ENCODE measurements around the gene SP7. TPM values are rescaled to one million over a fixed set of nuclear protein-coding genes. Genes with fewer than 3 reads are reported as not detected.

Gene SP7
- total RNA-seq, 4 donors from 2014 or later: 0.34 to 0.62 TPM; not detected in 2

DNA sequence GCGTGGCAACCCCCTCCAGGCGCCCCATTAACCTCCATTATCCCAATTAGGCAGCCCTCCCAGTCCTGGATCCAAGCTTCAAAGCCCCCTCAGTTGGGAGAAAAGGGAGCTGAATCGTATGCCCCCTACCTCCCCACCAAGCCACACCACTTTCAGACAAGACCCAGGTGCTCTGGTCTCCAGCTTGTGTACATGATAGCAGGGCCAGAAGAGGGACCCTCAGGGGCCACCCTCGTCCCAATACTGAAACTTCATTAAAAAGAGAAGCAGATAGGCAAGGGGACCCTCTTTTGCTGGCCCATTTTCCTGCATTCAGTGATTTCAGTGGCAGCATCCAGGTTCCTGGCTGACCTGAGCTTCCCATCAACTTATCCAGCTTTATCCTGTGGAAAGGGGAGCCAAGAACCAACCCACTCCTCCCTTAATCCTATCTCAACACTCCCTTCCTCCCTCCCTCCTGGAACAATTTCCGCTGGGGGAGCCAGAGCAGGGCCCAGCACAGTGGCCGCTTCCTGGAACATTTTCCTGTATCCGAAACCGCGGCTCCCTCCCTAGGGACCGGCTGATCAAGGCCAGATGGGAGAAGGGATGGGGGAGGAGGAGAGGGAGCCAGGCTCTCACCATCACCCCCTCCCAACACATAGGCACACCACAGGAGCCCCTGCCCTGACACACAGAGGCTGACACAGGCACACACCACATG is 9.5 kb upstream of the SP7 start:
- H3K27me3 ChIP-seq: no peaks in the 10 kb centered on the region
- H3K4me1 ChIP-seq: peaks cover 0 to 9% of the 10 kb centered on the region in 2 donors
- peak in 1 of 2 donors; percentile 42 for DNase-seq
- TF ChIP-seq POLR2A (IDR thresholded peaks at IDR 0.05): no peak
- TF ChIP-seq, protein P1, sequence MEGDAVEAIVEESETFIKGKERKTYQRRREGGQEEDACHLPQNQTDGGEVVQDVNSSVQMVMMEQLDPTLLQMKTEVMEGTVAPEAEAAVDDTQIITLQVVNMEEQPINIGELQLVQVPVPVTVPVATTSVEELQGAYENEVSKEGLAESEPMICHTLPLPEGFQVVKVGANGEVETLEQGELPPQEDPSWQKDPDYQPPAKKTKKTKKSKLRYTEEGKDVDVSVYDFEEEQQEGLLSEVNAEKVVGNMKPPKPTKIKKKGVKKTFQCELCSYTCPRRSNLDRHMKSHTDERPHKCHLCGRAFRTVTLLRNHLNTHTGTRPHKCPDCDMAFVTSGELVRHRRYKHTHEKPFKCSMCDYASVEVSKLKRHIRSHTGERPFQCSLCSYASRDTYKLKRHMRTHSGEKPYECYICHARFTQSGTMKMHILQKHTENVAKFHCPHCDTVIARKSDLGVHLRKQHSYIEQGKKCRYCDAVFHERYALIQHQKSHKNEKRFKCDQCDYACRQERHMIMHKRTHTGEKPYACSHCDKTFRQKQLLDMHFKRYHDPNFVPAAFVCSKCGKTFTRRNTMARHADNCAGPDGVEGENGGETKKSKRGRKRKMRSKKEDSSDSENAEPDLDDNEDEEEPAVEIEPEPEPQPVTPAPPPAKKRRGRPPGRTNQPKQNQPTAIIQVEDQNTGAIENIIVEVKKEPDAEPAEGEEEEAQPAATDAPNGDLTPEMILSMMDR (IDR thresholded peaks at IDR 0.05): peak in 1 of 4 experiments; percentile 3
- no peaks in the 10 kb centered on the region for H3K36me3 ChIP-seq
- intact Hi-C loops (cut with DNase I; ENCODE audit: low total_unique reads): no loop called here
- H3K27ac ChIP-seq: peak overlapping the region; percentile 85 to 91
- peak overlapping the region in 1 of 2 donors; percentile 69 for H3K4me3 ChIP-seq
- no peaks in the 10 kb centered on the region for H3K9me3 ChIP-seq

DNA sequence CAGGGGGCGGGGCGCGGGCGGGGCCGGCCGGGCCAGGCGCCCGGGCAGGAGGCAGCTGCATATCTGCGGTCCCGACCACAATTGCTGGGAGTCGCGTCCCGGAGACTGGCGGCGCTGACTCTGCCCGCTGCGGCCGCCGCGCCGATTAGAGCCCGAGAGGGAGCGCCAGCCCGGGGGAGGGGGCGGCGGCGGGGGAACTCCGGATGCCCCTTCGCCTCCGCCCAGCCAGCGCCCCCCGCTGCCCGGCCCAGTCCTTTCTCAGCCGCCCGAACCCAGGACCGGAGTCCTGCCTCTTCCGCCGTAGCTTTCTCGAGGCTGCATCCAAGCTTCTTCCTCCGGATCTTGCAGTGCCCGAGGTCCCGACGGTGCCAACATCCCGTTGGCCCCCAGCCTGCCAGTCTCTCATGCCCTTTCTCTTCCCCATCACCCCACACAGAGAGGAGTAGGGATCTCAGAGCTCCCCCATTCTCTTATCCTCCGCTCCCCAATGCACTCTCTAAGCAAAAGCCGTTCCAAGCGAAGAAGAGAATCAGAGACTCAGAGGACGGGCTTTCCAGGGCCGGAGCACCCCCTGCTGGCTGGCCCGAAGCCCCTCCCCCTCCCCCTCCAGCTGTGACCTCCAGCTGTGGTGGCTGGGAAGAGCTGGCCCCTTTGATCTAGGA is 8.8 kb upstream of the SP7 start:
- peak; percentile 30 to 39 for TF ChIP-seq POLR2A (IDR thresholded peaks at IDR 0.05)
- TF ChIP-seq, protein P1 (IDR thresholded peaks at IDR 0.05): peak; percentile 70 to 91 (median 88)
- H3K36me3 ChIP-seq: no peaks in the 10 kb centered on the region
- H3K27ac ChIP-seq: peak overlapping the region; percentile 85 to 91
- DNase-seq: peak; percentile 84
- H3K4me3 ChIP-seq: peak overlapping the region; percentile 50 to 69
- no peaks in the 10 kb centered on the region for H3K9me3 ChIP-seq
- H3K27me3 ChIP-seq: no peaks in the 10 kb centered on the region
- peaks cover 0 to 9% of the 10 kb centered on the region in 2 donors for H3K4me1 ChIP-seq
- intact Hi-C loops (cut with DNase I; ENCODE audit: low total_unique reads): no loop called here

DNA sequence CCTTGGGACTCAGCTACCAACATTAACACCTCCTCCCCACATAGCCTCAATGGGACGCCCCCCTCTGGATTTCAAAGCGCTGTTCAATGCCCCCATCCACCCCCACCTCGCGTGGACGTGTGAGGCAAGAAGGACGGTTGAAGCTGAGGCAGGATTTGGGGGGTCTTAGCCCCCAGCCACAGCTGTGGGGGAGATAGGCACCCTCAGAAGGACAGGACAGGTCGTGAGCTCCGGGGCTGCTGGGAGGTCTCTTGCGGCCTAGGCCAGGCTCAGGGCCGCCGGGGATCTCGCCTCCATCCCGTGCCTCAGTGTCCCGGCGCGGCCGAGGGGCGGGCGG is 8.3 kb upstream of the SP7 start:
- H3K36me3 ChIP-seq: no peaks in the 10 kb centered on the region
- no peak for DNase-seq
- no peaks in the 10 kb centered on the region for H3K27me3 ChIP-seq
- intact Hi-C loops (cut with DNase I; ENCODE audit: low total_unique reads): no loop called here
- peak overlapping the region; percentile 50 to 69 for H3K4me3 ChIP-seq
- H3K4me1 ChIP-seq: peaks cover 0 to 9% of the 10 kb centered on the region in 2 donors
- no peaks in the 10 kb centered on the region for H3K9me3 ChIP-seq
- H3K27ac ChIP-seq: peak overlapping the region; percentile 85 to 91
- TF ChIP-seq, protein P1 (IDR thresholded peaks at IDR 0.05): no peak
- no peak for TF ChIP-seq POLR2A (IDR thresholded peaks at IDR 0.05)

DNA sequence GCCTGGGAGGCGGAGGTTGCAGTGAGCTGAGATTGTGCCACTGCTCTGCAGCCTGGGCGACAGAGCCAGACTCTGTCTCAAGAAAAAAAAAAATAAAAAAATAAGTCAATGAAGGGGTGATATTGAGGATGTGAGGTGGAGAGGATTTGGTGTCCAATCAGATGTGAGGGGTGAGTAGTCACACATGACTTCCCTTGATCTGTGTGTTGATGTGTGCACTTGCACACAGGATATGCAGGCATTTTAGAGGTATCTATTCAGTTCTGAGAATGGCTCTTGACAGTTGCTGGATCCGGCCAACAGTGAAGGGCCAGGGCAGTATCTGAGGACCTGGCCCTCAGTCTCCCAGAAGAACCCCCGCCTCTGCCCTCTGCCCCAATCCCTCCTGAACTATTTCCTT is 7.8 kb upstream of the SP7 start:
- H3K36me3 ChIP-seq: no peaks in the 10 kb centered on the region
- H3K27ac ChIP-seq: peak overlapping the region in 1 of 2 donors; percentile 91
- H3K4me3 ChIP-seq: no peak overlapping the region
- H3K4me1 ChIP-seq: peaks cover 0 to 9% of the 10 kb centered on the region in 2 donors
- no peak for DNase-seq
- TF ChIP-seq, protein P1 (IDR thresholded peaks at IDR 0.05): no peak
- no peak for TF ChIP-seq POLR2A (IDR thresholded peaks at IDR 0.05)
- no peaks in the 10 kb centered on the region for H3K9me3 ChIP-seq
- H3K27me3 ChIP-seq: no peaks in the 10 kb centered on the region
- intact Hi-C loops (cut with DNase I; ENCODE audit: low total_unique reads): no loop called here

DNA sequence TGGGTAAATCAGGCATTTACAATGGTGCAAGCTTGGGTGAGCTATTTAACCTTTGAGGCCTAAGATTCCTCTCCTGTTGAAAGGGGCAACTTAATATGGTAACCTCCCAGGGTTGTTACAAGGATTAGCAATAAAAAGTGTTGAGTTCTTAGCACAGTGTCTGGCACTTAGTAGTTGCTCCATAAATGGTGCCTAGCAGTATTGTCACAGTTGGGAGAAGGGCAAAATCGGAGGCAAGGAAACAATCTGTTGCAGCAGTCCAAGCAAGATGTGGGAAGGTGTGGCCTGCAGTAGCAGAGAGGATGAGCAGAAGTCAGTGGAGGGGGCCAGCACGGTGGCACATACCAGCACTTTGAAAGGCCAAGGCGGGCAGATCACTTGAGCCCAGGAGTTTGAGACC is 7.3 kb upstream of the SP7 start:
- no peak for DNase-seq
- Histone ChIP-seq H3K9me3 (no peaks in the 10 kb centered on the region), H3K4me1 (peaks cover 0 to 9% of the 10 kb centered on the region in 2 donors), H3K36me3 (no peaks in the 10 kb centered on the region), H3K4me3 (no peak overlapping the region), H3K27ac (no peak overlapping the region), H3K27me3 (no peaks in the 10 kb centered on the region)
- intact Hi-C loops (cut with DNase I; ENCODE audit: low total_unique reads): no loop called here
- no peak for TF ChIP-seq POLR2A (IDR thresholded peaks at IDR 0.05)

Data from uterus (tissue), 4 donors.